ENCODE results near the gene SDK1.

The SDK1 gene

GRCh38 chr7:4119848-4120247 is 818.8 kb downstream of the SDK1 start:
- DNase-seq (ENCODE audit: low spot score), result no peak
- H3K27me3 ChIP-seq (ENCODE audit: control insufficient read depth in 3 of 3, insufficient read depth in 3 of 3, low read depth in 1 of 3, low read length in 3 of 3), result no peaks in the 10 kb centered on the region
- H3K79me1 ChIP-seq (ENCODE audit: low read depth, low read length), result no peaks in the 10 kb centered on the region
- no CpG with 5 or more reads among the region's 3 CpGs for WGBS, 2 donors (ENCODE audit: extremely low coverage in 2 of 2, insufficient read length in 2 of 2, insufficient replicate concordance in 1 of 2)
- H2BK12ac ChIP-seq (ENCODE audit: low read length), result no peak overlapping the region
- H3K4me2 ChIP-seq (ENCODE audit: insufficient read depth, low read length, poor library complexity, severe bottlenecking), result no peak overlapping the region
- no peak overlapping the region for H2BK5ac ChIP-seq (ENCODE audit: low read length)
- no peak overlapping the region for H3K14ac ChIP-seq (ENCODE audit: low read length)
- no peaks in the 10 kb centered on the region for H3K36me3 ChIP-seq (replicated peaks in 1 of 2; ENCODE audit: control insufficient read depth in 2 of 2, insufficient read depth in 2 of 2, low read length in 2 of 2)
- no peak overlapping the region for H3K9ac ChIP-seq (ENCODE audit: low read depth, low read length, poor library complexity)
- H4K8ac ChIP-seq (ENCODE audit: low read depth, low read length), result no peak overlapping the region
- no peak overlapping the region for H4K91ac ChIP-seq (ENCODE audit: low read depth, low read length, poor library complexity)
- H2BK120ac ChIP-seq (ENCODE audit: low read depth, low read length), result no peak overlapping the region
- H3K23ac ChIP-seq (ENCODE audit: low read depth, low read length, poor library complexity), result no peak overlapping the region
- no peak overlapping the region for H3K27ac ChIP-seq (replicated peaks; ENCODE audit: low read length)
- peaks cover 0 to 2% of the 10 kb centered on the region in 2 donors for H3K4me1 ChIP-seq (ENCODE audit: control insufficient read depth in 2 of 2, insufficient read depth in 1 of 2, low read depth in 1 of 2, low read length in 2 of 2)
- H3K4ac ChIP-seq (ENCODE audit: low read length), result no peak overlapping the region
- no peak overlapping the region for H2BK15ac ChIP-seq (ENCODE audit: low read length)
- H3K9me3 ChIP-seq (replicated peaks in 1 of 2; ENCODE audit: control insufficient read depth in 2 of 2, insufficient read depth in 1 of 2, low read depth in 1 of 2, low read length in 2 of 2), result peaks cover 0 to 12% of the 10 kb centered on the region in 2 donors
- H3K4me3 ChIP-seq (ENCODE audit: low read length in 2 of 2), result no peak overlapping the region
- no peak overlapping the region for H2AFZ ChIP-seq (ENCODE audit: low read length)
- no peak overlapping the region for H2AK5ac ChIP-seq (ENCODE audit: low read depth, low read length)
- H3K18ac ChIP-seq (ENCODE audit: low read length), result no peak overlapping the region

- Histone ChIP-seq H3K9ac (ENCODE audit: low read depth, low read length, poor library complexity) (no peak overlapping the region), H2AFZ (ENCODE audit: low read length) (no peak overlapping the region), H3K27me3 (ENCODE audit: control insufficient read depth in 3 of 3, insufficient read depth in 3 of 3, low read depth in 1 of 3, low read length in 3 of 3) (no peaks in the 10 kb centered on the region), H3K79me1 (ENCODE audit: low read depth, low read length) (no peaks in the 10 kb centered on the region), H2BK12ac (ENCODE audit: low read length) (no peak overlapping the region), H4K91ac (ENCODE audit: low read depth, low read length, poor library complexity) (no peak overlapping the region), H2BK15ac (ENCODE audit: low read length) (no peak overlapping the region), H3K18ac (ENCODE audit: low read length) (no peak overlapping the region), H2BK5ac (ENCODE audit: low read length) (no peak overlapping the region), H2BK120ac (ENCODE audit: low read depth, low read length) (no peak overlapping the region), H3K14ac (ENCODE audit: low read length) (no peak overlapping the region), H3K36me3 (replicated peaks in 1 of 2; ENCODE audit: control insufficient read depth in 2 of 2, insufficient read depth in 2 of 2, low read length in 2 of 2) (no peaks in the 10 kb centered on the region), H3K23ac (ENCODE audit: low read depth, low read length, poor library complexity) (no peak overlapping the region), H3K4ac (ENCODE audit: low read length) (no peak overlapping the region), H2AK5ac (ENCODE audit: low read depth, low read length) (no peak overlapping the region), H4K8ac (ENCODE audit: low read depth, low read length) (no peak overlapping the region), H3K27ac (replicated peaks; ENCODE audit: low read length) (no peak overlapping the region), H3K4me1 (ENCODE audit: control insufficient read depth in 2 of 2, insufficient read depth in 1 of 2, low read depth in 1 of 2, low read length in 2 of 2) (no peaks in the 10 kb centered on the region), H3K4me2 (ENCODE audit: insufficient read depth, low read length, poor library complexity, severe bottlenecking) (no peak overlapping the region), H3K9me3 (replicated peaks in 1 of 2; ENCODE audit: control insufficient read depth in 2 of 2, insufficient read depth in 1 of 2, low read depth in 1 of 2, low read length in 2 of 2) (peaks cover 0 to 12% of the 10 kb centered on the region in 2 donors), H3K4me3 (ENCODE audit: low read length in 2 of 2) (no peak overlapping the region)
- no peak for DNase-seq (ENCODE audit: low spot score)
- no CpG with 5 or more reads among the region's 2 CpGs for WGBS, 2 donors (ENCODE audit: extremely low coverage in 2 of 2, insufficient read length in 2 of 2, insufficient replicate concordance in 1 of 2)
Observed at GRCh38 chr7:4123346-4123745, 822.3 kb downstream of the SDK1 start.

GRCh38 chr7:4123823-4124222 is 822.8 kb downstream of the SDK1 start:
- Histone ChIP-seq H3K27ac (replicated peaks; ENCODE audit: low read length) (no peak overlapping the region), H3K23ac (ENCODE audit: low read depth, low read length, poor library complexity) (peak overlapping the region; percentile 20), H3K9me3 (replicated peaks in 1 of 2; ENCODE audit: control insufficient read depth in 2 of 2, insufficient read depth in 1 of 2, low read depth in 1 of 2, low read length in 2 of 2) (peaks cover 0 to 12% of the 10 kb centered on the region in 2 donors), H3K4me3 (ENCODE audit: low read length in 2 of 2) (no peak overlapping the region), H2BK12ac (ENCODE audit: low read length) (no peak overlapping the region), H3K4ac (ENCODE audit: low read length) (peak overlapping the region; percentile 20), H3K14ac (ENCODE audit: low read length) (no peak overlapping the region), H3K79me1 (ENCODE audit: low read depth, low read length) (no peaks in the 10 kb centered on the region), H4K91ac (ENCODE audit: low read depth, low read length, poor library complexity) (no peak overlapping the region), H4K8ac (ENCODE audit: low read depth, low read length) (no peak overlapping the region), H2AK5ac (ENCODE audit: low read depth, low read length) (no peak overlapping the region), H3K27me3 (ENCODE audit: control insufficient read depth in 3 of 3, insufficient read depth in 3 of 3, low read depth in 1 of 3, low read length in 3 of 3) (no peaks in the 10 kb centered on the region), H3K4me1 (ENCODE audit: control insufficient read depth in 2 of 2, insufficient read depth in 1 of 2, low read depth in 1 of 2, low read length in 2 of 2) (no peaks in the 10 kb centered on the region), H3K9ac (ENCODE audit: low read depth, low read length, poor library complexity) (no peak overlapping the region), H2BK15ac (ENCODE audit: low read length) (peak overlapping the region; percentile 21), H3K4me2 (ENCODE audit: insufficient read depth, low read length, poor library complexity, severe bottlenecking) (no peak overlapping the region), H2BK120ac (ENCODE audit: low read depth, low read length) (no peak overlapping the region), H3K18ac (ENCODE audit: low read length) (peak overlapping the region; percentile 52), H2BK5ac (ENCODE audit: low read length) (no peak overlapping the region), H3K36me3 (replicated peaks in 1 of 2; ENCODE audit: control insufficient read depth in 2 of 2, insufficient read depth in 2 of 2, low read length in 2 of 2) (no peaks in the 10 kb centered on the region), H2AFZ (ENCODE audit: low read length) (no peak overlapping the region)
- DNase-seq (ENCODE audit: low spot score), result no peak
- no CpG with 5 or more reads among the region's 8 CpGs for WGBS, 2 donors (ENCODE audit: extremely low coverage in 2 of 2, insufficient read length in 2 of 2, insufficient replicate concordance in 1 of 2)

- H2AFZ ChIP-seq (ENCODE audit: low read length), result no peak overlapping the region
- 100% methylated on average over 2 to 3 of the region's 5 CpGs for whole genome bisulfite sequencing, 2 donors (ENCODE audit: extremely low coverage in 2 of 2, insufficient read length in 2 of 2, insufficient replicate concordance in 1 of 2)
- H4K91ac ChIP-seq (ENCODE audit: low read depth, low read length, poor library complexity), result no peak overlapping the region
- H3K36me3 ChIP-seq (replicated peaks in 1 of 2; ENCODE audit: control insufficient read depth in 2 of 2, insufficient read depth in 2 of 2, low read length in 2 of 2), result no peaks in the 10 kb centered on the region
- no peak overlapping the region for H2BK15ac ChIP-seq (ENCODE audit: low read length)
- no peak overlapping the region for H3K9ac ChIP-seq (ENCODE audit: low read depth, low read length, poor library complexity)
- H2BK120ac ChIP-seq (ENCODE audit: low read depth, low read length), result no peak overlapping the region
- no peak overlapping the region for H4K8ac ChIP-seq (ENCODE audit: low read depth, low read length)
- no peak for DNase-seq (ENCODE audit: low spot score)
- no peaks in the 10 kb centered on the region for H3K4me1 ChIP-seq (ENCODE audit: control insufficient read depth in 2 of 2, insufficient read depth in 1 of 2, low read depth in 1 of 2, low read length in 2 of 2)
- H3K4me2 ChIP-seq (ENCODE audit: insufficient read depth, low read length, poor library complexity, severe bottlenecking), result no peak overlapping the region
- no peak overlapping the region for H3K4ac ChIP-seq (ENCODE audit: low read length)
- H2AK5ac ChIP-seq (ENCODE audit: low read depth, low read length), result no peak overlapping the region
- no peak overlapping the region for H2BK12ac ChIP-seq (ENCODE audit: low read length)
- H3K18ac ChIP-seq (ENCODE audit: low read length), result no peak overlapping the region
- no peak overlapping the region for H3K4me3 ChIP-seq (ENCODE audit: low read length in 2 of 2)
- H3K27ac ChIP-seq (replicated peaks; ENCODE audit: low read length), result no peak overlapping the region
- H3K79me1 ChIP-seq (ENCODE audit: low read depth, low read length), result no peaks in the 10 kb centered on the region
- H3K23ac ChIP-seq (ENCODE audit: low read depth, low read length, poor library complexity), result no peak overlapping the region
- H3K27me3 ChIP-seq (ENCODE audit: control insufficient read depth in 3 of 3, insufficient read depth in 3 of 3, low read depth in 1 of 3, low read length in 3 of 3), result no peaks in the 10 kb centered on the region
- no peak overlapping the region for H3K14ac ChIP-seq (ENCODE audit: low read length)
- no peak overlapping the region for H2BK5ac ChIP-seq (ENCODE audit: low read length)
- peaks cover 0 to 4% of the 10 kb centered on the region in 2 donors for H3K9me3 ChIP-seq (replicated peaks in 1 of 2; ENCODE audit: control insufficient read depth in 2 of 2, insufficient read depth in 1 of 2, low read depth in 1 of 2, low read length in 2 of 2)
Observed at GRCh38 chr7:4124556-4125477, 823.8 kb downstream of the SDK1 start.
